Parathyroid adenoma (tissue), 2 donors: Measurements from ENCODE around the gene MTUS2.

Experiments
- H2AFZ ChIP-seq: fragments of 300-600 bp; sonication (generic); one replicate; pipeline ENCODE4 v1.7.0; 2017; ENCODE audit warnings: antibody characterized with exemption, mild to moderate bottlenecking
- H3K27ac ChIP-seq: fragments of 300-600 bp; sonication (generic); one replicate; pipeline ENCODE4 v1.7.0; 2017
- H3K27me3 ChIP-seq: fragments of 300-600 bp; sonication (generic); one replicate; pipeline ENCODE4 v1.7.0; 2017; ENCODE audit warnings: low read length; ENCODE audit not compliant: control insufficient read depth, insufficient read depth
- H3K36me3 ChIP-seq: fragments of 300-600 bp; sonication (generic); one replicate; pipeline ENCODE4 v1.7.0; 2017; ENCODE audit warnings: low read length; ENCODE audit not compliant: control insufficient read depth, insufficient read depth
- H3K4me1 ChIP-seq: fragments of 300-600 bp; sonication (generic); one replicate; pipeline ENCODE4 v1.7.0; 2017; ENCODE audit warnings: control low read depth
- H3K4me2 ChIP-seq: fragments of 300-600 bp; sonication (generic); one replicate; pipeline ENCODE4 v1.7.0; 2017; ENCODE audit warnings: low read length
- H3K4me3 ChIP-seq: fragments of 300-600 bp; sonication (generic); one replicate; pipeline ENCODE4 v1.7.0; 2017; ENCODE audit warnings: low read depth, low read length
- H3K79me2 ChIP-seq: fragments of 300-600 bp; sonication (generic); one replicate; pipeline ENCODE4 v1.7.0; 2017; ENCODE audit warnings: control low read depth
- H3K9ac ChIP-seq: fragments of 300-600 bp; sonication (generic); one replicate; pipeline ENCODE4 v1.7.0; 2017; ENCODE audit warnings: mild to moderate bottlenecking
- H3K9me3 ChIP-seq: fragments of 300-600 bp; sonication (generic); one replicate; pipeline ENCODE4 v1.7.0; 2017; ENCODE audit warnings: low read length; ENCODE audit not compliant: control insufficient read depth
- CTCF ChIP-seq: fragments of 300-600 bp; sonication (generic); IDR thresholded peaks from one replicate; pipeline ENCODE4 v1.7.0; 2017; ENCODE audit warnings: antibody characterized with exemption, mild to moderate bottlenecking
- donor health status: primary hyperparathyroidism.

MTUS2 gene

GRCh38 chr13:29028868-29029267, 208.7 kb downstream of the MTUS2 start:
- Histone ChIP-seq H3K79me2 (no peaks in the 10 kb centered on the region), H2AFZ (no peak overlapping the region), H3K4me2 (no peak overlapping the region), H3K27me3 (no peaks in the 10 kb centered on the region), H3K4me1 (no peaks in the 10 kb centered on the region), H3K9ac (no peak overlapping the region), H3K36me3 (no peaks in the 10 kb centered on the region), H3K9me3 (no peaks in the 10 kb centered on the region), H3K4me3 (no peak overlapping the region), H3K27ac (no peak overlapping the region)
- no peak for TF ChIP-seq CTCF

- no peak overlapping the region for H2AFZ ChIP-seq
- H3K9ac ChIP-seq: no peak overlapping the region
- no peaks in the 10 kb centered on the region for H3K36me3 ChIP-seq
- no peaks in the 10 kb centered on the region for H3K27me3 ChIP-seq
- H3K79me2 ChIP-seq: no peaks in the 10 kb centered on the region
- no peak overlapping the region for H3K27ac ChIP-seq
- H3K4me2 ChIP-seq: no peak overlapping the region
- no peak overlapping the region for H3K4me3 ChIP-seq
- no peaks in the 10 kb centered on the region for H3K9me3 ChIP-seq
- H3K4me1 ChIP-seq: no peaks in the 10 kb centered on the region
- TF ChIP-seq CTCF: no peak
Measured at GRCh38 chr13:29038700-29039099, 218.6 kb downstream of the MTUS2 start.

GRCh38 chr13:29039212-29039611, 219.1 kb downstream of the MTUS2 start:
- Histone ChIP-seq H3K9ac (no peak overlapping the region), H3K27me3 (no peaks in the 10 kb centered on the region), H3K4me2 (no peak overlapping the region), H3K4me1 (no peaks in the 10 kb centered on the region), H3K27ac (no peak overlapping the region), H3K4me3 (no peak overlapping the region), H3K79me2 (no peaks in the 10 kb centered on the region), H3K9me3 (no peaks in the 10 kb centered on the region), H3K36me3 (no peaks in the 10 kb centered on the region), H2AFZ (no peak overlapping the region)
- no peak for TF ChIP-seq CTCF

GRCh38 chr13:29046588-29046987, 226.4 kb downstream of the MTUS2 start:
- no peaks in the 10 kb centered on the region for H3K27me3 ChIP-seq
- no peaks in the 10 kb centered on the region for H3K4me1 ChIP-seq
- H3K9me3 ChIP-seq: no peaks in the 10 kb centered on the region
- TF ChIP-seq CTCF: no peak
- H3K9ac ChIP-seq: no peak overlapping the region
- no peak overlapping the region for H3K4me3 ChIP-seq
- no peak overlapping the region for H2AFZ ChIP-seq
- no peaks in the 10 kb centered on the region for H3K36me3 ChIP-seq
- H3K79me2 ChIP-seq: no peaks in the 10 kb centered on the region
- no peak overlapping the region for H3K27ac ChIP-seq
- no peak overlapping the region for H3K4me2 ChIP-seq

GRCh38 chr13:29049524-29049923, 229.4 kb downstream of the MTUS2 start:
- Histone ChIP-seq H3K4me1 (no peaks in the 10 kb centered on the region), H3K9me3 (no peaks in the 10 kb centered on the region), H2AFZ (no peak overlapping the region), H3K27ac (no peak overlapping the region), H3K4me3 (no peak overlapping the region), H3K9ac (no peak overlapping the region), H3K36me3 (no peaks in the 10 kb centered on the region), H3K4me2 (no peak overlapping the region), H3K79me2 (no peaks in the 10 kb centered on the region), H3K27me3 (no peaks in the 10 kb centered on the region)
- no peak for TF ChIP-seq CTCF
